Colonic mucosa (tissue), 4 donors: ENCODE measurements around the gene C2orf76. TPM values are rescaled to one million over a fixed set of nuclear protein-coding genes. Genes with fewer than 3 reads are reported as not detected.

Experiments used
- DNase-seq: peaks from one replicate; pipeline ENCODE4 v3.0.0-alpha.2; 2020
- H3K27ac ChIP-seq: fragments of 200-600 bp; one replicate; pipeline ENCODE4 v1.8.0; 2021
- H3K27me3 ChIP-seq: fragments of 200-600 bp; one replicate; pipeline ENCODE4 v1.8.0; 2021
- H3K36me3 ChIP-seq: fragments of 200-600 bp; one replicate; pipeline ENCODE4 v1.8.0; 2021
- H3K4me1 ChIP-seq: fragments of 200-600 bp; one replicate; pipeline ENCODE4 v1.8.0; 2021; ENCODE audit warnings: mild to moderate bottlenecking
- H3K4me3 ChIP-seq: fragments of 200-600 bp; one replicate; pipeline ENCODE4 v1.8.0; 2021
- H3K9ac ChIP-seq, 2 donors: one replicate each; pipeline ENCODE4 v1.7.0; 2013; ENCODE audit warnings: control low read depth in 2 of 2, low read depth in 2 of 2, low read length in 2 of 2
- H3K9me3 ChIP-seq: fragments of 200-600 bp; one replicate; pipeline ENCODE4 v1.8.0; 2021
- intact Hi-C: fragments of 100-400 bp; cut with DNase I; formaldehyde crosslinking; loops from one replicate; pipeline ENCODE4 v1.14.1; 2022
- total RNA-seq, 2 donors: library from RNA; stranded (reverse); fragmentation: NEBNext Ultra II Directional in 1 of 2; extraction: Animal tissue kit (Norgen Biotek cat#: 25700) in 1 of 2; gene quantifications; one replicate each; pipeline ENCODE4 v1.2.1, GENCODE V29; 2021
- TF ChIP-seq, protein P1 (sequence below): fragments of 200-600 bp; IDR thresholded peaks from one replicate; pipeline ENCODE4 v1.8.0; 2022; ENCODE audit warnings: antibody characterized with exemption, mild to moderate bottlenecking
- donor health status: healthy.
- donor health status: DM: no; HTN: no; CAD: no.
- donor health status: DM: no; HTN: no; CAD: no.

Gene C2orf76
- total RNA-seq, 2 donors from 2014 or later, result 4.7 to 6.6 TPM

DNA sequence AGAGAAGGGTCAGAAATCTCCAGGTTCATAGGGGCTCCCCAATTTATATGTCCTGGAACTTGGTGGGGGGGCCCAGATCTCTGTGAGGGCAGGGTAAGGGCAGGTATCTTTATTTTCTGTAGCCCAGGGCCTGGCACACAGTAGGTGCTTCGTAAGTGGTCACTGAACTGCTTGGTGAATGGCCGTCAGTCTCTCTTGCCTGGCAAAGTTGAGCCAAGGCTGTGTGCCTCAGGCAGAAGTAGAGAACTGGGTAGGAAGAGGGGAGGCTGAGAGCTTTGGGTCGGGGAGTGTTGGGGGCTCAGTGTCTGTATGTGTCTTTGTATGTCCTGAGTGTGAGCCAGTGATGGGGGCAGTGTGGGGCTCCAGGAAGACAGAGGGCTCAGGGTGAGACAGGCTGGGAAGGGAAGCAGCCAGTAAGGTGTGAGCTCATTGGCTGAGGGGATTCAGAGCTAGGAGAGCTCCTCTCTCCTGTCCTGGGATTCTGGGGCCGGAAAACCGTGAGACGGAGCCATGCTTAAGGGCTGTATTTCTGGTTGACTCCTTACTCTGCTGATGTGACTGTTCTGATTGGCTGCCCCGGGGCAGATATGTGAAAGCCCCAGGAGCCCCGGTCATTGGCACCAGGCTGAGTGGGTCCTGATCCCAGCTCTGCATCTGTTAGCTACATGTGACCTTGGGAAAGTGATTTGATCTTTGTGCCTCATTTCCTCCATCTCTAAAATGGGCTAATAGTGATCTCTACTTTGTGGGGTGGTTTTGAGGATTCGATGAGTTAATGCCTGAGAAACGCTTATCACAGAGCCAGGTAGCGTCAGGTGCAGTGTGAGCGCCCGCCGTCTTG, 112.7 kb downstream of the C2orf76 start:
- Histone ChIP-seq H3K27me3 (no peaks in the 10 kb centered on the region), H3K36me3 (no peaks in the 10 kb centered on the region), H3K27ac (no peak overlapping the region), H3K9ac (no peak overlapping the region), H3K4me1 (no peaks in the 10 kb centered on the region), H3K4me3 (no peak overlapping the region), H3K9me3 (no peaks in the 10 kb centered on the region)
- no peak for DNase-seq
- intact Hi-C loops, result no loop called here
- TF ChIP-seq, protein P1, sequence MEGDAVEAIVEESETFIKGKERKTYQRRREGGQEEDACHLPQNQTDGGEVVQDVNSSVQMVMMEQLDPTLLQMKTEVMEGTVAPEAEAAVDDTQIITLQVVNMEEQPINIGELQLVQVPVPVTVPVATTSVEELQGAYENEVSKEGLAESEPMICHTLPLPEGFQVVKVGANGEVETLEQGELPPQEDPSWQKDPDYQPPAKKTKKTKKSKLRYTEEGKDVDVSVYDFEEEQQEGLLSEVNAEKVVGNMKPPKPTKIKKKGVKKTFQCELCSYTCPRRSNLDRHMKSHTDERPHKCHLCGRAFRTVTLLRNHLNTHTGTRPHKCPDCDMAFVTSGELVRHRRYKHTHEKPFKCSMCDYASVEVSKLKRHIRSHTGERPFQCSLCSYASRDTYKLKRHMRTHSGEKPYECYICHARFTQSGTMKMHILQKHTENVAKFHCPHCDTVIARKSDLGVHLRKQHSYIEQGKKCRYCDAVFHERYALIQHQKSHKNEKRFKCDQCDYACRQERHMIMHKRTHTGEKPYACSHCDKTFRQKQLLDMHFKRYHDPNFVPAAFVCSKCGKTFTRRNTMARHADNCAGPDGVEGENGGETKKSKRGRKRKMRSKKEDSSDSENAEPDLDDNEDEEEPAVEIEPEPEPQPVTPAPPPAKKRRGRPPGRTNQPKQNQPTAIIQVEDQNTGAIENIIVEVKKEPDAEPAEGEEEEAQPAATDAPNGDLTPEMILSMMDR, result no peak

DNA sequence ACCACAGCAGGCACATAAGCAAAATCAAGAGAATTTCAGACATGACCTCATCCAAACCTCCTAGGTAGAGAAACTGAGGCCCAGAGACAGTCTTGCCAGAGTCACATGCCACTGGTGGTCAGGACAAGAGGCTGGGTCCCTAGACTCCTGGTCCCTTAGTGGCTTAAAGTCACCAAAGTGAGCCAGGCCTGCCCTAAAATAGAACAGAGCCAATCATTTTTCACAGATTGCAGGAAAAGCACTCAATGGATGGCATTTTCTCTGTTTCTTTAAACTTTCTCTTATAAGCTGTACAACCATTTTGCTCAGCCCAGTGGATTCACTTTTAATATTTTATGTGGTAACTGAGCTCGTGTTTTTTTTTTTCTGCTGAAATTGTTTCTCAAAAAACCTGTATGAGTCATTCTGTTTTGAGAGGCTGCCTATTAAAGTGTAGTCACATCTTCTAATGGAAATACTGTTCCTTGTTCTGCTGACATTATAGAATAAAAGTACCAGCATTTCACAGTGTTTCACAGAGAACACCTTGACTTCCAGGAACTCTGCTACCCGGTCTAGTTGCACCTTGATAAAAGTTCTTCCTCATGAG, 113.4 kb downstream of the C2orf76 start:
- Histone ChIP-seq H3K36me3 (no peaks in the 10 kb centered on the region), H3K4me1 (no peaks in the 10 kb centered on the region), H3K4me3 (no peak overlapping the region), H3K27ac (no peak overlapping the region), H3K9ac (no peak overlapping the region), H3K27me3 (no peaks in the 10 kb centered on the region), H3K9me3 (no peaks in the 10 kb centered on the region)
- intact Hi-C loops, result no loop called here
- DNase-seq, result no peak
- TF ChIP-seq, protein P1, result no peak

Other genes starting within 250 kb of the C2orf76 start
- not detected for gene C1QL2, start 208.1 kb downstream of the C2orf76 start, total RNA-seq
- gene STEAP3, start 143.0 kb downstream of the C2orf76 start, total RNA-seq, result 10 to 100 TPM; 26.6 to 52.2 TPM
- 100 to 1,000 TPM; 275 to 291 TPM for gene DBI, start 143 bp upstream of the C2orf76 start, total RNA-seq
- 10 to 100 TPM; 24.3 to 52.1 TPM for gene TMEM37, start 65.0 kb upstream of the C2orf76 start, total RNA-seq
- under 1 TPM; 0.25 to 0.27 TPM for gene SCTR, start 157.6 kb upstream of the C2orf76 start, total RNA-seq
- not detected for gene CFAP221, start 177.6 kb upstream of the C2orf76 start, total RNA-seq